SK-N-SH treated with all-trans-retinoic acid at 6 μM for 48 hours (cell line): ENCODE data around the gene GMPPB.

ENCODE experiments used
- ATAC-seq: fragments of 200-7000 bp; cut with Tn5 transposase; 3 replicates; pipeline ENCODE4 v1.9.1; 2020; ENCODE audit warnings: mild to moderate bottlenecking, moderate library complexity
- ARNTL ChIP-seq: fragments of 450-650 bp; formaldehyde crosslinking; IDR thresholded peaks from 2 replicates; pipeline ENCODE4 v1.5.0; 2020; ENCODE audit warnings: low read depth, mild to moderate bottlenecking, moderate library complexity, borderline replicate concordance
- BACH2 ChIP-seq: fragments of 250-450 bp; sonication (Bioruptor Pico); IDR thresholded peaks from 2 replicates; pipeline ENCODE4 v1.9.0; 2021; ENCODE audit warnings: mild to moderate bottlenecking, borderline replicate concordance
- CSDC2 ChIP-seq: fragments of 250-450 bp; sonication (Bioruptor Pico); IDR thresholded peaks from 2 replicates; pipeline ENCODE4 v1.5.0; 2020; ENCODE audit warnings: mild to moderate bottlenecking, moderate library complexity
- ESRRG ChIP-seq: fragments of 250-450 bp; sonication (Bioruptor Pico); IDR thresholded peaks from 2 replicates; pipeline ENCODE4 v1.6.1; 2021; ENCODE audit warnings: mild to moderate bottlenecking
- GLIS3 ChIP-seq: fragments of 250-450 bp; sonication (Bioruptor Pico); IDR thresholded peaks from 2 replicates; pipeline ENCODE4 v1.5.0; 2020; ENCODE audit warnings: mild to moderate bottlenecking, moderate library complexity
- OSR1 ChIP-seq: fragments of 250-450 bp; sonication (Bioruptor Pico); IDR thresholded peaks from 2 replicates; pipeline ENCODE4 v1.8.0; 2022; ENCODE audit warnings: moderate library complexity, mild to moderate bottlenecking, inconsistent platforms
- SNAI2 ChIP-seq: fragments of 250-450 bp; sonication (Bioruptor Pico); IDR thresholded peaks from 2 replicates; pipeline ENCODE4 v1.5.0; 2020; ENCODE audit warnings: mild to moderate bottlenecking, moderate library complexity
- TCF4 ChIP-seq: fragments of 250-450 bp; sonication (Bioruptor Pico); IDR thresholded peaks from 2 replicates; pipeline ENCODE4 v1.8.0; 2021; ENCODE audit warnings: mild to moderate bottlenecking, moderate library complexity, borderline replicate concordance
- TOX ChIP-seq: fragments of 250-450 bp; sonication (Bioruptor Pico); IDR thresholded peaks from 2 replicates; pipeline ENCODE4 v1.8.0; 2021; ENCODE audit warnings: mild to moderate bottlenecking, moderate library complexity, borderline replicate concordance
- ZC3H10 ChIP-seq: fragments of 250-450 bp; sonication (Bioruptor Pico); IDR thresholded peaks from 2 replicates; pipeline ENCODE4 v1.5.1; 2021; ENCODE audit warnings: mild to moderate bottlenecking, moderate library complexity
- ZFP3 ChIP-seq: fragments of 250-450 bp; sonication (Bioruptor Pico); IDR thresholded peaks from 2 replicates; pipeline ENCODE4 v1.5.0; 2020; ENCODE audit warnings: mild to moderate bottlenecking, moderate library complexity
- ZFP30 ChIP-seq: fragments of 450-650 bp; formaldehyde crosslinking; IDR thresholded peaks from 2 replicates; pipeline ENCODE4 v1.5.0; 2022; ENCODE audit warnings: mild to moderate bottlenecking, moderate library complexity
- ZNF565 ChIP-seq: fragments of 450-650 bp; formaldehyde crosslinking; conservative IDR thresholded peaks from 2 replicates; pipeline ENCODE4 v1.5.0; 2020; ENCODE audit warnings: low read depth, mild to moderate bottlenecking, moderate library complexity
- ZNF70 ChIP-seq: fragments of 450-650 bp; formaldehyde crosslinking; IDR thresholded peaks from 2 replicates; pipeline ENCODE4 v1.5.0; 2020; ENCODE audit warnings: mild to moderate bottlenecking, moderate library complexity
- ZNF8 ChIP-seq: fragments of 450-650 bp; formaldehyde crosslinking; IDR thresholded peaks from 2 replicates; pipeline ENCODE4 v1.5.0; 2020; ENCODE audit warnings: mild to moderate bottlenecking, moderate library complexity
- TF ChIP-seq, protein P1 (sequence below): fragments of 250-450 bp; sonication (Bioruptor Pico); IDR thresholded peaks from 2 replicates; pipeline ENCODE4 v1.5.1; 2021; ENCODE audit warnings: mild to moderate bottlenecking, moderate library complexity
- TF ChIP-seq, protein P2 (sequence below): fragments of 250-450 bp; sonication (Bioruptor Pico); IDR thresholded peaks from 2 replicates; pipeline ENCODE4 v1.5.0; 2020; ENCODE audit warnings: mild to moderate bottlenecking, moderate library complexity
- TF ChIP-seq, protein P3 (sequence below): fragments of 250-450 bp; sonication (Bioruptor Pico); IDR thresholded peaks from 2 replicates; pipeline ENCODE4 v1.8.0; 2021; ENCODE audit warnings: low read depth, mild to moderate bottlenecking, moderate library complexity, borderline replicate concordance
- TF ChIP-seq, protein P4 (sequence below): fragments of 250-450 bp; sonication (Bioruptor Pico); IDR thresholded peaks from 2 replicates; pipeline ENCODE4 v1.5.1; 2020; ENCODE audit warnings: low read depth, mild to moderate bottlenecking, moderate library complexity

GMPPB gene

DNA sequence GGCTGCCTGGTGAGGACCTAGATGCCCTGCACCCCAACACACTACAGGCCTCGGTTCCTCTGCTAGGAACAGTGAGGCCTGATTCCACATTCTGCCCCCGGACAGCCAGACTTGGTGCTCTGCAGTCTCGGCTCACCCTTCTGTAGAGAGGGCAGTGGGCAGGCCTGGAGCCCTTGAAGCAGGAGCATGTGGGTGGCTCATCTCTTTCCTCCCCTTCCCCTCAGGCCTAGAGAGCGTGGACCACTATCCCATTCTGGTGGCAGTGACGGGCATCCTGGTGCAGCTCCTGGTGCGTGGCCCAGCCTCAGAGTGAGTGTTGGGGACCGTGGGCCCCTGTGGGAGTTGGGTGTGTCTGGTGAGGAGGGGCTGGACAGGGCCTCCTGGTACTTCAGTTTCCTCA is 7.6 kb downstream of the GMPPB start:
- TF ChIP-seq SNAI2 (no peak), TOX (CRISPR knock-in tag) (no peak), GLIS3 (CRISPR knock-in tag) (no peak), ARNTL (CRISPR knock-in tag) (no peak), ESRRG (no peak)
- TF ChIP-seq, protein P1, sequence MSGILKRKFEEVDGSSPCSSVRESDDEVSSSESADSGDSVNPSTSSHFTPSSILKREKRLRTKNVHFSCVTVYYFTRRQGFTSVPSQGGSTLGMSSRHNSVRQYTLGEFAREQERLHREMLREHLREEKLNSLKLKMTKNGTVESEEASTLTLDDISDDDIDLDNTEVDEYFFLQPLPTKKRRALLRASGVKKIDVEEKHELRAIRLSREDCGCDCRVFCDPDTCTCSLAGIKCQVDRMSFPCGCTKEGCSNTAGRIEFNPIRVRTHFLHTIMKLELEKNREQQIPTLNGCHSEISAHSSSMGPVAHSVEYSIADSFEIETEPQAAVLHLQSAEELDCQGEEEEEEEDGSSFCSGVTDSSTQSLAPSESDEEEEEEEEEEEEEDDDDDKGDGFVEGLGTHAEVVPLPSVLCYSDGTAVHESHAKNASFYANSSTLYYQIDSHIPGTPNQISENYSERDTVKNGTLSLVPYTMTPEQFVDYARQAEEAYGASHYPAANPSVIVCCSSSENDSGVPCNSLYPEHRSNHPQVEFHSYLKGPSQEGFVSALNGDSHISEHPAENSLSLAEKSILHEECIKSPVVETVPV (CRISPR knock-in tag) = no peak
- TF ChIP-seq, protein P2, sequence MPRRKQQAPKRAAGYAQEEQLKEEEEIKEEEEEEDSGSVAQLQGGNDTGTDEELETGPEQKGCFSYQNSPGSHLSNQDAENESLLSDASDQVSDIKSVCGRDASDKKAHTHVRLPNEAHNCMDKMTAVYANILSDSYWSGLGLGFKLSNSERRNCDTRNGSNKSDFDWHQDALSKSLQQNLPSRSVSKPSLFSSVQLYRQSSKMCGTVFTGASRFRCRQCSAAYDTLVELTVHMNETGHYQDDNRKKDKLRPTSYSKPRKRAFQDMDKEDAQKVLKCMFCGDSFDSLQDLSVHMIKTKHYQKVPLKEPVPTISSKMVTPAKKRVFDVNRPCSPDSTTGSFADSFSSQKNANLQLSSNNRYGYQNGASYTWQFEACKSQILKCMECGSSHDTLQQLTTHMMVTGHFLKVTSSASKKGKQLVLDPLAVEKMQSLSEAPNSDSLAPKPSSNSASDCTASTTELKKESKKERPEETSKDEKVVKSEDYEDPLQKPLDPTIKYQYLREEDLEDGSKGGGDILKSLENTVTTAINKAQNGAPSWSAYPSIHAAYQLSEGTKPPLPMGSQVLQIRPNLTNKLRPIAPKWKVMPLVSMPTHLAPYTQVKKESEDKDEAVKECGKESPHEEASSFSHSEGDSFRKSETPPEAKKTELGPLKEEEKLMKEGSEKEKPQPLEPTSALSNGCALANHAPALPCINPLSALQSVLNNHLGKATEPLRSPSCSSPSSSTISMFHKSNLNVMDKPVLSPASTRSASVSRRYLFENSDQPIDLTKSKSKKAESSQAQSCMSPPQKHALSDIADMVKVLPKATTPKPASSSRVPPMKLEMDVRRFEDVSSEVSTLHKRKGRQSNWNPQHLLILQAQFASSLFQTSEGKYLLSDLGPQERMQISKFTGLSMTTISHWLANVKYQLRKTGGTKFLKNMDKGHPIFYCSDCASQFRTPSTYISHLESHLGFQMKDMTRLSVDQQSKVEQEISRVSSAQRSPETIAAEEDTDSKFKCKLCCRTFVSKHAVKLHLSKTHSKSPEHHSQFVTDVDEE (CRISPR knock-in tag) = no peak
- no peak for ATAC-seq

DNA sequence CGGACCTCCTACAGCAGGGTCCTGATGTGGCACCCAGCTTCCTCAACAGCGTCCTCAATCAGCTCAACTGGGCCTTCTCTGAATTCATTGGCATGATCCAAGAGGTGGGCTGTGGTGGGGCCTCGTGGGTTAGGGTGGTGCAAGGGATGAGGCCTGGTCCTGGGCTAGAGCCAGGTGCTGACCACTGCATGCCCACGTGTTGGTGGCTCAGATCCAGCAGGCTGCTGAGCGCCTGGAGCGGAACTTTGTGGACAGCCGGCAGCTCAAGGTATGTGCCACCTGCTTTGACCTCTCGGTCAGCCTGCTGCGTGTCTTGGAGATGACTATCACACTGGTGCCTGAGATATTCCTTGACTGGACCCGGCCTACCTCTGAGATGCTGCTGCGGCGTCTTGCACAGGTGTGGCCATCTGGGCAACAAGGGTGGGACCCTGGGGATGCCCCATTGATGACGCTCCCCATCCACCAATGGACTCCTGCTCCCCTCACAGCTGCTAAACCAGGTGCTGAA is 8.1 kb downstream of the GMPPB start:
- no peak for ATAC-seq
- TF ChIP-seq ESRRG = no peak
- TF ChIP-seq ZNF8 = no peak
- no peak for TF ChIP-seq ZNF565 (CRISPR knock-in tag)
- TF ChIP-seq, protein P1 (CRISPR knock-in tag) = no peak

DNA sequence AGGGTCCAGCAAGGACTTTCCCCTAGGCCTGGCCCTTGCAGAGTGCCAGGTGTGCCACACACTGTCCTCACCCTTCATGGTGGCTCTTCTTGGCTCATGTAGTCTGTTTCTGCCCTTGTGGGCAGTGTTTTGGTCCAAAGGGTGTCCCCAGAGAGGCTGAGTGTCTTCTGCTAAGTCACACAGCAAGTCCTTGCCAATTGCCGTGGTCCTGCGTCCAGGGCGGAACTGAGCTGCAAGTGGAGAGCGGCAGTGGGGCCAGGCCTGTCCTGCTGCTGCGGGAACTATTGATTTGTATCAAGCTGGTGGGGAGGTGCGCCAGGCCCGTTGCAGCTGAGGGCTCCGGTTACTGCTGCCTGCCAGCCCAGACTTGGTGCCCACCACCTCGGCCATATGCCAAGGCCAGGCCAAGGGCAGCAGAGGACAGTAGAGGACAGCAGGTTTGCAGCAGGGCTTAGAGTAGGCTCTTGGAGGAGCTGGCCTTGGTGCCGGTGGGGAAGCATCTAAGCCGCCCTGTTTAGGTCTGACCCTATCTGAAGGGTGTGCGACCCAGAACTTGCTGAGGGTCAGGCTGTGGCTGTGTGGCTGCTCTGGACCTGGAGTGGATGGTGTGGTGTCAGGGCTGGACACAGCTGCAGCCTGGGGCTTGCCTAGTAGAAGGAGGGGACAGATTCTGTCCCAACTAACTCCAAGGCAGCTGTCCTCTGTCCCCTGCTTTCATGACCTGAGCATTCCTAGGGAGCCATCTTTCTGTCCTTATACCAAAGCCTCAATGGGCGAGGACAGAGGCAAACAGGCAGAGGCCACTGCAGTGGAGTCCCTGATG is 8.8 kb downstream of the GMPPB start:
- no peak for ATAC-seq
- TF ChIP-seq ZFP3 (CRISPR knock-in tag) = no peak
- TF ChIP-seq, protein P1 (CRISPR knock-in tag) = no peak
- TF ChIP-seq ARNTL (CRISPR knock-in tag) = no peak
- TF ChIP-seq, protein P3, sequence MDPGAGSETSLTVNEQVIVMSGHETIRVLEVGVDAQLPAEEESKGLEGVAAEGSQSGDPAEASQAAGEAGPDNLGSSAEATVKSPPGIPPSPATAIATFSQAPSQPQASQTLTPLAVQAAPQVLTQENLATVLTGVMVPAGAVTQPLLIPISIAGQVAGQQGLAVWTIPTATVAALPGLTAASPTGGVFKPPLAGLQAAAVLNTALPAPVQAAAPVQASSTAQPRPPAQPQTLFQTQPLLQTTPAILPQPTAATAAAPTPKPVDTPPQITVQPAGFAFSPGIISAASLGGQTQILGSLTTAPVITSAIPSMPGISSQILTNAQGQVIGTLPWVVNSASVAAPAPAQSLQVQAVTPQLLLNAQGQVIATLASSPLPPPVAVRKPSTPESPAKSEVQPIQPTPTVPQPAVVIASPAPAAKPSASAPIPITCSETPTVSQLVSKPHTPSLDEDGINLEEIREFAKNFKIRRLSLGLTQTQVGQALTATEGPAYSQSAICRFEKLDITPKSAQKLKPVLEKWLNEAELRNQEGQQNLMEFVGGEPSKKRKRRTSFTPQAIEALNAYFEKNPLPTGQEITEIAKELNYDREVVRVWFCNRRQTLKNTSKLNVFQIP (CRISPR knock-in tag) = no peak
- no peak for TF ChIP-seq BACH2 (CRISPR knock-in tag)

DNA sequence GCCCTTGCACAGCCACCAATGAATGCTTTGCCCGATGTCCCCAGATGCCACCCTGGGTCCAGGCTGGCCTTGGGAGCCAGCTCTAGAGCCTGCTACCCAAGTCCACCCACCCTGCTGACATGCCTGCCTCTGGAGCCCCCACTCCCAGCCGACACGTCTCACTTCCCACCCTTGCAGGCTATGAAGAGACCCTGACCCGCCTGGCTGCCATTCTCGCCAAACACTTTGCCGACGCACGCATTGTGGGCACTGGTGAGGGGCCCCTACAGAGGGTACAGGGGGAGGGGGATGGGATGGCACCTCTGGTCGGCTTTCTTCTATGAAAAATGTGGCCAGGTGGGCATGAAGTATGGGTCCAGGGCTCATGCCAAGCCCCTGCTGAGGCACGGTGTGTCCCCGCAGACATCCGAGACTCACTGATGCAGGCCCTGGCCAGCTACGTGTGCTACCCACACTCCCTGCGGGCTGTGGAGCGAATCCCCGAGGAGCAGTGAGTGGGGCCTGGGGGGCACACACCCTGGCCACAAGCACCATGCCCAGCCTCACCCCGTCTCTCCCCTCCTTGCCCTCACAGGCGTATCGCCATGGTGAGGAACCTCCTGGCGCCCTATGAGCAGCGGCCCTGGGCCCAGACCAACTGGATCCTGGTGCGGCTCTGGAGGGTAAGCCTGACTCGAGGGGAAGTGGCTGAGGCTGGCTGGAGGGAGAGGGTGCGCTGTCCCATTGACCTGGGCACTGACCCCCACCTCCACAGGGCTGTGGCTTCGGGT is 10.2 kb downstream of the GMPPB start:
- ATAC-seq = no peak
- TF ChIP-seq SNAI2 (no peak), ESRRG (no peak), TCF4 (CRISPR knock-in tag) (no peak), ZFP3 (CRISPR knock-in tag) (no peak), ZC3H10 (CRISPR knock-in tag) (no peak), CSDC2 (CRISPR knock-in tag) (no peak), OSR1 (CRISPR knock-in tag) (no peak), ZFP30 (CRISPR knock-in tag) (no peak), ZNF70 (CRISPR knock-in tag) (no peak)
- TF ChIP-seq, protein P1 (CRISPR knock-in tag) = no peak
- TF ChIP-seq, protein P4, sequence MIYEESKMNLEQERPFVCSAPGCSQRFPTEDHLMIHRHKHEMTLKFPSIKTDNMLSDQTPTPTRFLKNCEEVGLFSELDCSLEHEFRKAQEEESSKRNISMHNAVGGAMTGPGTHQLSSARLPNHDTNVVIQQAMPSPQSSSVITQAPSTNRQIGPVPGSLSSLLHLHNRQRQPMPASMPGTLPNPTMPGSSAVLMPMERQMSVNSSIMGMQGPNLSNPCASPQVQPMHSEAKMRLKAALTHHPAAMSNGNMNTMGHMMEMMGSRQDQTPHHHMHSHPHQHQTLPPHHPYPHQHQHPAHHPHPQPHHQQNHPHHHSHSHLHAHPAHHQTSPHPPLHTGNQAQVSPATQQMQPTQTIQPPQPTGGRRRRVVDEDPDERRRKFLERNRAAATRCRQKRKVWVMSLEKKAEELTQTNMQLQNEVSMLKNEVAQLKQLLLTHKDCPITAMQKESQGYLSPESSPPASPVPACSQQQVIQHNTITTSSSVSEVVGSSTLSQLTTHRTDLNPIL (CRISPR knock-in tag) = no peak
